IMR-90 (cell line): Measurements from ENCODE around the gene GMEB2. TPM values are rescaled to one million over a fixed set of nuclear protein-coding genes. Genes with fewer than 3 reads are reported as not detected.

ENCODE experiments used
- ATAC-seq: fragments of 200-7000 bp; cut with Tn5 transposase; 2 replicates; pipeline ENCODE4 v1.9.1; 2020; ENCODE audit warnings: low read depth, mild to moderate bottlenecking, moderate library complexity
- BruUV-seq: library from RNA; stranded (reverse); fragments of 400-500 nt; replicated peaks from 2 replicates; lab custom pipeline; 2021; lab: Mats Ljungman, UMichigan
- CTCF ChIA-PET: fragments of 300-600 bp; formaldehyde crosslinking; extraction: SDS; loops from one replicate; lab custom pipeline; 2021; ENCODE audit warnings: antibody characterized with exemption; lab: Yijun Ruan, JAX
- POLR2A ChIA-PET: fragments of 300-600 bp; sonication (Branson Sonifier 250); formaldehyde crosslinking; loops from one replicate; lab custom pipeline; 2022; ENCODE audit warnings: antibody characterized with exemption; ENCODE audit not compliant: unreplicated experiment; lab: Charles Lee
- DNase-seq: peaks from one replicate; pipeline ENCODE4 v3.0.0; 2013
- H2AFZ ChIP-seq: replicated peaks from 2 replicates; pipeline ENCODE3; 2013; ENCODE audit warnings: low read length, mild to moderate bottlenecking; ENCODE audit not compliant: poor library complexity
- H2AK5ac ChIP-seq: 2 replicates; pipeline ENCODE4 v1.6.1; 2013; ENCODE audit warnings: low read depth, low read length, inconsistent platforms
- H2AK9ac ChIP-seq: replicated peaks from 2 replicates; pipeline ENCODE3; 2013; ENCODE audit warnings: mild to moderate bottlenecking, low read depth, low read length, moderate library complexity; ENCODE audit not compliant: poor library complexity
- H2BK120ac ChIP-seq: 2 replicates; pipeline ENCODE4 v1.6.1; 2013; ENCODE audit warnings: low read depth, low read length, inconsistent platforms
- H2BK15ac ChIP-seq: 3 replicates; pipeline ENCODE4 v1.6.1; 2013; ENCODE audit warnings: low read depth, low read length, inconsistent platforms
- H2BK20ac ChIP-seq: 2 replicates; pipeline ENCODE4 v1.6.1; 2013; ENCODE audit warnings: low read depth, mild to moderate bottlenecking, inconsistent platforms, low read length, moderate library complexity
- H2BK5ac ChIP-seq: 2 replicates; pipeline ENCODE4 v1.6.1; 2013; ENCODE audit warnings: mild to moderate bottlenecking, low read depth, low read length, inconsistent platforms; ENCODE audit not compliant: poor library complexity, severe bottlenecking
- H3K14ac ChIP-seq: replicated peaks from 2 replicates; pipeline ENCODE4 v1.6.1; 2013; ENCODE audit warnings: low read depth, low read length, inconsistent platforms
- H3K18ac ChIP-seq: 2 replicates; pipeline ENCODE4 v1.6.1; 2013; ENCODE audit warnings: low read depth, low read length, control low read depth
- H3K23ac ChIP-seq: 2 replicates; pipeline ENCODE4 v1.6.1; 2013; ENCODE audit warnings: low read depth, low read length, inconsistent platforms
- H3K27ac ChIP-seq: 2 replicates; pipeline ENCODE4 v1.5.1; 2013; ENCODE audit warnings: mild to moderate bottlenecking, control low read depth, low read length; ENCODE audit not compliant: insufficient read depth
- H3K27me3 ChIP-seq: 2 replicates; pipeline ENCODE4 v1.6.1; 2013; ENCODE audit warnings: low read length; ENCODE audit not compliant: control insufficient read depth, insufficient read depth
- H3K36me3 ChIP-seq: 2 replicates; pipeline ENCODE4 v1.6.1; 2013; ENCODE audit warnings: low read length, mixed read lengths; ENCODE audit not compliant: control insufficient read depth, insufficient read depth
- H3K4ac ChIP-seq: 2 replicates; pipeline ENCODE4 v1.6.1; 2013; ENCODE audit warnings: low read depth, low read length, inconsistent platforms
- H3K4me1 ChIP-seq: 2 replicates; pipeline ENCODE4 v1.6.1; 2013; ENCODE audit warnings: low read length, mixed read lengths; ENCODE audit not compliant: control insufficient read depth, insufficient read depth
- H3K4me2 ChIP-seq: 2 replicates; pipeline ENCODE4 v1.6.1; 2013; ENCODE audit warnings: low read depth, mild to moderate bottlenecking, control low read depth, low read length, moderate library complexity
- H3K4me3 ChIP-seq: 2 replicates; pipeline ENCODE4 v1.5.1; 2013; ENCODE audit warnings: low read depth, mild to moderate bottlenecking, control low read depth, low read length, moderate library complexity; ENCODE audit not compliant: insufficient read depth
- H3K56ac ChIP-seq: 2 replicates; pipeline ENCODE4 v1.6.1; 2013; ENCODE audit warnings: low read length, inconsistent platforms; ENCODE audit not compliant: insufficient read depth; ENCODE audit errors: extremely low read depth
- H3K79me1 ChIP-seq, 2 experiments: 2 replicates each; pipeline ENCODE4 v1.6.1; 2013; ENCODE audit warnings: low read length in 2 of 2, inconsistent platforms in 1 of 2, low read depth in 1 of 2
- H3K9ac ChIP-seq: 2 replicates; pipeline ENCODE4 v1.6.1; 2013; ENCODE audit warnings: low read depth, low read length, control low read depth
- H3K9me1 ChIP-seq: 2 replicates; pipeline ENCODE4 v1.6.1; 2013; ENCODE audit warnings: low read length, inconsistent platforms; ENCODE audit not compliant: insufficient read depth
- H3K9me3 ChIP-seq: 2 replicates; pipeline ENCODE4 v1.6.1; 2013; ENCODE audit warnings: low read length; ENCODE audit not compliant: control insufficient read depth, insufficient read depth
- H4K20me1 ChIP-seq: 2 replicates; pipeline ENCODE4 v1.6.1; 2013; ENCODE audit warnings: low read length, inconsistent platforms; ENCODE audit not compliant: insufficient read depth
- H4K5ac ChIP-seq: 2 replicates; pipeline ENCODE4 v1.6.1; 2013; ENCODE audit warnings: mild to moderate bottlenecking, low read depth, low read length, control low read depth
- H4K8ac ChIP-seq, 2 experiments: 2 replicates each; pipeline ENCODE4 v1.6.1; 2013; ENCODE audit warnings: low read depth in 2 of 2, low read length in 2 of 2, control low read depth in 1 of 2, inconsistent platforms in 1 of 2
- H4K91ac ChIP-seq: 2 replicates; pipeline ENCODE4 v1.6.1; 2013; ENCODE audit warnings: low read depth, low read length, inconsistent platforms; ENCODE audit not compliant: insufficient read depth
- BHLHE40 ChIP-seq: fragments of 150-350 bp; IDR thresholded peaks from 2 replicates; pipeline ENCODE4 v1.6.1; 2016; ENCODE audit warnings: mild to moderate bottlenecking, low read depth, low read length
- CEBPB ChIP-seq: IDR thresholded peaks from 2 replicates; pipeline ENCODE4 v1.6.1; 2012; ENCODE audit warnings: low read depth, low read length, improper control_type of control experiment
- CTCF ChIP-seq: conservative IDR thresholded peaks from 2 replicates; pipeline ENCODE4 v1.5.1; 2012; ENCODE audit warnings: mild to moderate bottlenecking, low read depth, low read length, improper control_type of control experiment
- ELK1 ChIP-seq: fragments of 150-350 bp; IDR thresholded peaks from 2 replicates; pipeline ENCODE4 v1.6.1; 2016; ENCODE audit warnings: low read depth, mild to moderate bottlenecking, low read length, moderate library complexity, borderline replicate concordance
- FOS ChIP-seq: fragments of 150-350 bp; IDR thresholded peaks from 2 replicates; pipeline ENCODE4 v1.6.1; 2016; ENCODE audit warnings: low read depth, low read length
- MAFK ChIP-seq: IDR thresholded peaks from 2 replicates; pipeline ENCODE4 v1.6.1; 2012; ENCODE audit warnings: low read depth, low read length, improper control_type of control experiment
- MAZ ChIP-seq: IDR thresholded peaks from 2 replicates; pipeline ENCODE4 v1.6.1; 2012; ENCODE audit warnings: low read depth, mild to moderate bottlenecking, low read length, improper control_type of control experiment, moderate library complexity, borderline replicate concordance
- MXI1 ChIP-seq: IDR thresholded peaks from 2 replicates; pipeline ENCODE4 v1.6.1; 2012; ENCODE audit warnings: low read depth, mild to moderate bottlenecking, low read length, moderate library complexity, borderline replicate concordance
- NFE2L2 ChIP-seq: fragments of 150-350 bp; IDR thresholded peaks from 2 replicates; pipeline ENCODE4 v1.6.1; 2016; ENCODE audit warnings: low read depth, mild to moderate bottlenecking, low read length
- POLR2A ChIP-seq: IDR thresholded peaks from 2 replicates; pipeline ENCODE4 v1.6.1; 2012; ENCODE audit warnings: mild to moderate bottlenecking, low read depth, low read length
- RAD21 ChIP-seq: IDR thresholded peaks from 2 replicates; pipeline ENCODE4 v1.6.1; 2012; ENCODE audit warnings: low read length, improper control_type of control experiment
- RCOR1 ChIP-seq: IDR thresholded peaks from 2 replicates; pipeline ENCODE4 v1.6.1; 2012; ENCODE audit warnings: mild to moderate bottlenecking, low read length, improper control_type of control experiment; ENCODE audit not compliant: insufficient replicate concordance
- RFX5 ChIP-seq: IDR thresholded peaks from 2 replicates; pipeline ENCODE4 v1.8.0; 2012; ENCODE audit warnings: low read depth, mild to moderate bottlenecking, low read length, moderate library complexity
- SMC3 ChIP-seq: fragments of 150-350 bp; IDR thresholded peaks from 2 replicates; pipeline ENCODE4 v1.6.1; 2016; ENCODE audit warnings: low read depth, mild to moderate bottlenecking, antibody characterized with exemption, low read length, moderate library complexity
- USF2 ChIP-seq: fragments of 150-350 bp; IDR thresholded peaks from 2 replicates; pipeline ENCODE4 v1.6.1; 2017; ENCODE audit warnings: mild to moderate bottlenecking, antibody characterized with exemption, low read length, low read depth
- WGBS, 2 experiments: methylation state at CpG; one replicate each; pipeline versions ENCODE4 v1.1.5 to v1.1.7; 2013; ENCODE audit warnings: missing lambda C conversion rate in 2 of 2; ENCODE audit not compliant: insufficient read length in 1 of 2; ENCODE audit errors: extremely low coverage in 2 of 2; 5-methylcytosine and 5-hydroxymethylcytosine counted together
- dilution Hi-C: fragments of 300-500 bp; cut with HindIII; formaldehyde crosslinking; loops from one replicate; pipeline ENCODE4 v1.14.3; 2018; ENCODE audit warnings: low sequenced_read_pairs; ENCODE audit not compliant: unreplicated experiment
- in situ Hi-C: fragments of 300-500 bp; cut with MboI; formaldehyde crosslinking; loops from 3 replicates; pipeline ENCODE4 v1.14.3; 2019; ENCODE audit warnings: low sequenced_read_pairs, inconsistent platforms, mixed read lengths
- intact Hi-C: fragments of 100-400 bp; cut with micrococcal nuclease; formaldehyde crosslinking; loops from 2 replicates; pipeline ENCODE4 v1.10.0; 2022
- polyA plus RNA-seq, 3 experiments: library from polyadenylated mRNA; depleted of rRNA; stranded (reverse); fragments of >200 nt; gene quantifications; 2 replicates each; pipeline ENCODE4 v1.2.3, GENCODE V29; 2012; ENCODE audit warnings: low replicate concordance in 1 of 3
- total RNA-seq: library from RNA; depleted of rRNA; stranded (reverse); fragments of >200 nt; gene quantifications from 2 replicates; pipeline ENCODE4 v1.2.3, GENCODE V29; 2012

Gene GMEB2
- total and polyA plus RNA-seq, 2 of the 4 experiments (the other 2 are of a cell fraction): 5.0 to 10.0 TPM

- DNase-seq: peak; percentile 90
- no TSS peak for BruUV-seq
- peak overlapping the region; percentile 100 for H3K4me3 ChIP-seq
- H4K91ac ChIP-seq: peak overlapping the region; percentile 52; the same call in 1 of the 2 replicates
- H4K8ac ChIP-seq: peak overlapping the region; percentile 60 to 89
- peak overlapping the region; percentile 93 for H2AFZ ChIP-seq
- peak overlapping the region; percentile 96 for H3K14ac ChIP-seq
- peaks cover 2% of the 10 kb centered on the region; the same call in 1 of the 2 replicates for H3K4me1 ChIP-seq
- dilution Hi-C loops (no loop called here), in situ Hi-C loops (no loop called here), intact Hi-C loops (no loop called here)
- H3K56ac ChIP-seq: peak overlapping the region; percentile 19; the same call in 1 of the 2 replicates
- H3K9me3 ChIP-seq: no peaks in the 10 kb centered on the region
- H3K27me3 ChIP-seq: no peaks in the 10 kb centered on the region
- peak overlapping the region; percentile 57; the same call in 1 of the 2 replicates for H2BK120ac ChIP-seq
- H3K18ac ChIP-seq: peak overlapping the region; percentile 72; the same call in 1 of the 2 replicates
- peaks cover 6% of the 10 kb centered on the region; the same call in 1 of the 2 replicates for H3K9me1 ChIP-seq
- H3K36me3 ChIP-seq: no peaks in the 10 kb centered on the region
- peak overlapping the region; percentile 86 for H3K4ac ChIP-seq
- H3K4me2 ChIP-seq: peak overlapping the region; percentile 62
- H3K79me1 ChIP-seq: peaks cover 27 to 57% of the 10 kb centered on the region in 2 experiments
- H2BK20ac ChIP-seq: no peak overlapping the region
- H3K27ac ChIP-seq: peak overlapping the region; percentile 85
- H3K9ac ChIP-seq: peak overlapping the region; percentile 99
- H2BK15ac ChIP-seq: no peak overlapping the region
- H2AK5ac ChIP-seq: peak overlapping the region; percentile 96
- peak overlapping the region; percentile 99 for H2AK9ac ChIP-seq
- ChIA-PET CTCF (no interaction called here), POLR2A (no interaction called here)
- ATAC-seq: peak; percentile 92
- peak overlapping the region; percentile 95 for H3K23ac ChIP-seq
- WGBS, 2 experiments: 1% methylated on average over 39 of the region's 68 CpGs; no CpG with 5 or more reads in 1 of the 2 experiments
- H2BK5ac ChIP-seq: peak overlapping the region; percentile 82
- peak overlapping the region; percentile 84 for H4K5ac ChIP-seq
- H4K20me1 ChIP-seq: no peaks in the 10 kb centered on the region
- TF ChIP-seq BHLHE40 (no peak), SMC3 (no peak), FOS (no peak), USF2 (no peak), MAFK (no peak), MAZ (peak; percentile 68; the same call in 1 of the 2 replicates), CEBPB (no peak), RAD21 (no peak; the same call in 1 of the 2 replicates), RFX5 (no peak), CTCF (no peak), ELK1 (no peak), NFE2L2 (no peak), RCOR1 (no peak), POLR2A (peak; percentile 37; the same call in 1 of the 2 replicates), MXI1 (peak; percentile 98)
Measured at GRCh38 chr20:63627129-63627750, 339 bp upstream of the GMEB2 start.
